Stimulated activated CD8-positive, alpha-beta memory T cell treated with anti-CD3 and anti-CD28 coated beads, Interleukin-15, amount 100 ng/mL, for 24 hours (primary cell): ENCODE measurements around the gene HCFC1.

Experiments
- DNase-seq: peaks from one replicate; pipeline ENCODE4 v3.0.0-alpha.2; 2020; ENCODE audit warnings: low read depth

HCFC1 gene

GRCh38 chrX:153973127-153974002, 1.7 kb upstream of the HCFC1 start:
- DNase-seq = no peak

- DNase-seq = peak; percentile 55
These were observed 929 bp upstream of the HCFC1 start, which contains the start of gene TMEM187 for GRCh38 chrX:153972368-153973126. Gene TMEM187, plus strand, starts transcription at chrX:153972754. Its CDS starts 9,309 bp downstream, at chrX:153982063.

GRCh38 chrX:153971124-153971449, 531 bp downstream of the HCFC1 start:
- peak; percentile 50 for DNase-seq

GRCh38 chrX:153970357-153971123, 1.1 kb downstream of the HCFC1 start:
- no peak for DNase-seq

- DNase-seq = no peak
These were observed 1.7 kb downstream of the HCFC1 start for GRCh38 chrX:153969904-153970356.

- DNase-seq = no peak
These were observed 2.3 kb downstream of the HCFC1 start for GRCh38 chrX:153969125-153969903.

GRCh38 chrX:153968754-153969124, 2.9 kb downstream of the HCFC1 start:
- no peak for DNase-seq

GRCh38 chrX:153968255-153968654, 3.4 kb downstream of the HCFC1 start:
- DNase-seq = no peak

- no peak for DNase-seq
These were observed 3.9 kb downstream of the HCFC1 start for GRCh38 chrX:153967536-153968224.

- no peak for DNase-seq
These were observed 4.6 kb downstream of the HCFC1 start for GRCh38 chrX:153966841-153967535.

GRCh38 chrX:153966283-153966688, 5.3 kb downstream of the HCFC1 start:
- DNase-seq = no peak

GRCh38 chrX:153965406-153965805, 6.2 kb downstream of the HCFC1 start:
- no peak for DNase-seq

GRCh38 chrX:153964105-153964504, 7.5 kb downstream of the HCFC1 start:
- no peak for DNase-seq

GRCh38 chrX:153963546-153963945, 8.1 kb downstream of the HCFC1 start:
- no peak for DNase-seq

- DNase-seq = no peak
These were observed 10.3 kb downstream of the HCFC1 start for GRCh38 chrX:153961292-153961691.

- DNase-seq = no peak
These were observed 10.8 kb downstream of the HCFC1 start for GRCh38 chrX:153960786-153961185.

GRCh38 chrX:153960077-153960476, 11.5 kb downstream of the HCFC1 start:
- DNase-seq = no peak

GRCh38 chrX:153959649-153960048, 12.0 kb downstream of the HCFC1 start:
- DNase-seq = no peak

GRCh38 chrX:153958605-153959004, 13.0 kb downstream of the HCFC1 start:
- DNase-seq = no peak

- no peak for DNase-seq
These were observed 14.4 kb downstream of the HCFC1 start for GRCh38 chrX:153957224-153957623.
